EH (cell line): ENCODE measurements around the gene CCNH.

Experiments
- DNase-seq: peaks from one replicate; pipeline ENCODE4 v3.0.0-alpha.2; 2015; ENCODE audit warnings: low read depth

Gene CCNH

DNA sequence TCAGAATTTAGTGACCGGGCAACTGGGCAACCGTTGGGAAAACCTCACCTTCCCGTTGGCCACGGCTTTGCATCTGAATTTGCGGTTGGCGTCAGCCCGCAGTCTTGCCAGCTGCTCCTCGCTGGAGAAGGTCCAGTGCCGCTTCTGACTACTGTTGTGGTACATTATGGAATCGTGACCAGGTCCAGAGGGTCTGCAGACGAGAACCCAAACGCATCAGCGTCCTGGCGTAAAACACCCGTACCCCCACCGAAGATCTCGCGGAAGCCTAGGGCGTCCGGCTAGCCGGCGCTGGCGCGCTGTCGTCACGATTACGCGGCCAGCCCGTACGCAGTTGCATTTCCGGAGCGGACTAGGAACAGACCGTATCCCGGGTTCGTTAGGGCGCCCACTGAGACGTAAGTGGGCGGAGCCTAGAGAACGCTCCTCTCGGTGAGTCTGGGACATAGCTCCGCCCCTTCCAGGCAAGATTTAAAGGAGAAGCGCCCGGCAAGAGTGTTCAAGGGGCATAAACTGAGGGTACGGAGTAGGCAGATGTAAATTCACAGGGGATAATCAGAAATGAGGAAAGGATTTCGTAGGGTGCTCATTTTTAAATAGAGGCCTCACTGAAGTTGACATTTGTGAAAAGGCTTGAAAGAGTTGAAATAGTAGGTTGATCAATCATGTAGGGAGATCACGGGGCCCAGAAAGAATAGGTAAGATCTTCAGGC lies at the start of gene CCNH:
CCNH (minus strand) TSS at position 301 of the 713 bp plus-strand sequence; CDS start at position 165, 136 bp downstream.
- DNase-seq = peak; percentile 98

- DNase-seq = no peak
Observed at GRCh38 chr5:87457706-87458105, 45.0 kb upstream of the CCNH start.

DNA sequence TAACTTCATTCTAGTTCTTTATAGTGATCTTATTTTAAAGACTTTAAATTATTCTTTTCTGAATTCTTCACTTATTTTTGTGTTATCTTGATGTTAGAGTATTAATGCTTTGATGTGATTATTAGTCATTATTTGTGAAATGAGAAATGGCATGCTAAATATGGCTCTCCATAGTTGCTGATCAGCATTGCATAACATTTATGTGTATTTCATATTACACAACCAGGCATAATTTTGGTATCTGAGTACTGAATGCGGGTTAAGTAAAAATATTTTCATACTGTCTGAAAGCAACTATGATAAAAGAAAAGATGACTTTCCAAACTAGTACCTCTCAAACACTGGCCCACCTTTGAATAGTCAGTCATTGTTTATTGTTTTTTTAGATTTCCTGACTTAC lies 41.1 kb upstream of the CCNH start:
- DNase-seq = no peak

- DNase-seq = no peak
Observed at GRCh38 chr5:87452837-87453236, 40.1 kb upstream of the CCNH start.

DNA sequence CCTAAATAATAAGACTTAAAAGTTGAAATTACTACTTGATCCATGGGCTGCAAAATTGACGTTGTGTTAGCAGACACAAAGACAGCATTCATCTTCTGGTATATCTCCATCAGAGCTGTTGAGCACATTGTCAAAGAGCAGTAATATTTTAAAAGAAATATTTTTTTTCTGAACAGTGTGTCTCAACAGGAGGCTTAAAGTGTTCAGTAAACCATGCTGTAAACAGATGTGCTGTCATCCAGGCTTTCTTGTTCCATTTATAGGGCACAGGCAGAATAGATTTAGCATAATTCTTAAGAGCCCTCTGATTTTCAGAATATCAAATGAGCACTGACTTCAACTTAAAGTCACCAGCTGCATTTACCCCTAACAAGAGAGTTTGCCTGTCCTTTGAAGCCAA lies 29.7 kb upstream of the CCNH start:
- no peak for DNase-seq

DNA sequence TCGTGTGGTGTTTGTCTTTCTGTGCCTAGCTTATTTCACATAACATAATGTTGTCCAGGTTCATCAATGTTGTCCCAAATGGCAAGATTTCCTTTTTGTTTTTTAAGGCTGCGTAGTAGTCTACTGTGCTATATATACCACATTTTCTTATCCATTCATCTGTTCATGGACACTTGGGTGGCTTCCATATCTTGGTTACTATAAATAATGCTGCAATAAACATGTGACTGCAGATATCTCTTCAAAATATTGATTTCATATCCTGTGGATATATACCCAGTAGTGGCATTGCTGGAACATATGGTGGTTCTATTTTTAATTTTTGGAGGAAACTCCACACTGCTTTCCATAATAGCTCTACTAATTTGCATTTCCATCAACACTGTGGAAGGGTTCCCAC lies 25.5 kb upstream of the CCNH start:
- DNase-seq = no peak

- no peak for DNase-seq
Observed at GRCh38 chr5:87437724-87438123, 25.0 kb upstream of the CCNH start.

GRCh38 chr5:87435144-87435694 lies 22.5 kb upstream of the CCNH start:
- DNase-seq = no peak

- no peak for DNase-seq
Observed at GRCh38 chr5:87434461-87434860, 21.7 kb upstream of the CCNH start.

- DNase-seq = no peak
Observed at GRCh38 chr5:87433945-87434344, 21.2 kb upstream of the CCNH start.

DNA sequence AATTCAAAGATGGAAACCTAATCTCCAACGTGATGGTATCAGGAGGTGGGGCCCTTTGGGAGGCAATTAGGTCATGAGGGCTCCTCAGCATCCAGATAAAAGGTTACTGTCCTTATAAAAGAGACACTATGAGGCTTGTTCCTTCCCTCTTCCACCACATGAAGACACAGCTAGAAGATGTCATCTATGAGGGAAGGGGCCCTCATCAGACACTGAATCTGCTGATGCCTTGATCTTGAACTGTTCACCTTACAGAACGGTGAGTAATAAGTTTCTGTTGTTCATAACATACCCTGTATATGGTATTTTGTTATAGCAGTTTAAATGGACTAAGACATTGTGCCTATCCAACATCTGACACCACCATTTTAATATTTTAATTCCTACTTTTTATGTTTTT lies 19.7 kb upstream of the CCNH start:
- DNase-seq = no peak

GRCh38 chr5:87430863-87431457 lies 18.2 kb upstream of the CCNH start:
- no peak for DNase-seq

GRCh38 chr5:87423755-87424154 lies 11.0 kb upstream of the CCNH start:
- DNase-seq = no peak

GRCh38 chr5:87421307-87421706 lies 8.6 kb upstream of the CCNH start:
- DNase-seq = no peak

GRCh38 chr5:87418506-87418905 lies 5.8 kb upstream of the CCNH start:
- DNase-seq = no peak

DNA sequence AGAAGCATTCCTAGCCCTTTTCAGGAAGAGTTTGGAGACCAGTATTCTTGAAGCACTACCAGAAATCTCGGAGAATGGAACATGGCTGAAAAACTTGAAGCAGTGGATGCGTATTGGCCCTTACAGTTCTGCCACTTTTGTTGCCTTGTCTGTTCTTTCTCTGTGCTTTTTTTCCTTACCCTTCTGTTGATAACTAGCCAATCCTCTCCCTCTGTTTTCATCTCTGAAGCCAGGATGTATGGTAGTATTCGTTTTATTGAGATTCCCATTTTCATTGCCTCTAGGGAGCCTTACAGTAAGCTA lies 564 bp upstream of the CCNH start:
- DNase-seq = no peak

GRCh38 chr5:87411973-87412629 lies 629 bp downstream of the CCNH start:
- DNase-seq = peak; percentile 58

DNA sequence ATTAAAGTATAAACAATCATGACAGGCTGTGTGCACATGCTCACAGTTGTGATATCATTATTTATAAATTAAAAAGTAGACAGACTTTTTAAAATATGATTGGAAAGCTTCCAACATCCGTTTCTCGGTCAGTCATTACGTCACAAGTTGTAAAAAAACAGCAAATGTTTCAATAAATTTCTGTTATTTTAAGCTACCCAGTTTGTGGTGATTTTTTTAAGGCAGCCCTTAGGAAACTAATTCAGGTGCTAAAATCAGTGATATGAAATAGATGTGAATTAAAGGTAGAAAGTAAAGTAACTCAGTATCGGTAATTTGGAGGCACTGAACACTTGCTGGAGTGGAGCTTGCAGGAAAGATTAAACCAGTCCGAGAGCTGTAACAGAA lies 1.2 kb downstream of the CCNH start:
- no peak for DNase-seq

DNA sequence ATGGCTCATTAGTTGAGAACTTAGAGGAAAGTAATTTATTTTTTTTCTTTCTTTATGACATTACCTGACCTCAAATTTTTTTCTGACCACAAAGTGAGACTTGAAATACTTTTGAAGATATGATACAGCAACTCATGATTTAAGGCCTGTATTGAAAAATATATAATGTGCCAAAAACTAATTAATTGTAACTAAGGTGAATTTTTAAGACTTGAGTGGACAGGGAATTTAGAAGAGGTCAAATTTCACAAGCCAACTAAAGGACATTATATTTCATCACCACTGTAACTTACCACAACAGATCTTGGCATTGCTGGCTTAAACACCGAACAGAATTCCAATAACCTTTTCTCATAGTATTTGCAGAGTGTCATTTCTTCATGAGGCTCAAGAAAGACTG lies 1.8 kb downstream of the CCNH start:
- DNase-seq = peak; percentile 91

GRCh38 chr5:87408204-87408603 lies 4.5 kb downstream of the CCNH start:
- DNase-seq = no peak

- DNase-seq = no peak
Observed at GRCh38 chr5:87405472-87406155, 7.1 kb downstream of the CCNH start.

DNA sequence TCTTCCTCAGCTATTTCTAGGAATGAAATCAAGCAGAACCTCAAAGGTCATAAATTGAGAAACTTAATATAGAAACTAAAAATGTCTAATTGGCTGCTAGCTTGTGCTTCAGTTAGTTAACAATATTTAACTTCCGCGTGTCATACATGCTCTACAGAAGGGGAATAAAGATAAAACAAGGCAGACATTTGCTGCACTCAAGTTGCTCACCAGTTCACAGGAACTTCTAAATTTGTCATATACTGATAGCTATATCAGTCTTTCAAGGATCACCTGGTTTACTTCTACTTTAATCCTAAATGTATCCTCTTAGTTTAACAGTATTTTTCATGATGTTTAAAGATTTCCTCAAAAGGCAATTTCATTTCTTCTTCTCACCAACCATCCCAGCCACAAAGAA lies 8.4 kb downstream of the CCNH start:
- DNase-seq = no peak

- no peak for DNase-seq
Observed at GRCh38 chr5:87403899-87404298, 8.8 kb downstream of the CCNH start.
